Inflammatory macrophage (primary cell): ENCODE results near the gene OSBPL5.
A peak's percentile ranks its signal among the peaks of the same experiment; 100 is the strongest.
"Not testable (repeated sequence)": the region's sequence is repeated elsewhere in the genome, so short reads cannot be mapped to it uniquely, and the experiment has no call there.

Experiments
- DNase-seq, 2 donors: peaks; one replicate each; pipeline ENCODE4 v3.0.0-alpha.2; 2020 to 2022

Gene OSBPL5

DNA sequence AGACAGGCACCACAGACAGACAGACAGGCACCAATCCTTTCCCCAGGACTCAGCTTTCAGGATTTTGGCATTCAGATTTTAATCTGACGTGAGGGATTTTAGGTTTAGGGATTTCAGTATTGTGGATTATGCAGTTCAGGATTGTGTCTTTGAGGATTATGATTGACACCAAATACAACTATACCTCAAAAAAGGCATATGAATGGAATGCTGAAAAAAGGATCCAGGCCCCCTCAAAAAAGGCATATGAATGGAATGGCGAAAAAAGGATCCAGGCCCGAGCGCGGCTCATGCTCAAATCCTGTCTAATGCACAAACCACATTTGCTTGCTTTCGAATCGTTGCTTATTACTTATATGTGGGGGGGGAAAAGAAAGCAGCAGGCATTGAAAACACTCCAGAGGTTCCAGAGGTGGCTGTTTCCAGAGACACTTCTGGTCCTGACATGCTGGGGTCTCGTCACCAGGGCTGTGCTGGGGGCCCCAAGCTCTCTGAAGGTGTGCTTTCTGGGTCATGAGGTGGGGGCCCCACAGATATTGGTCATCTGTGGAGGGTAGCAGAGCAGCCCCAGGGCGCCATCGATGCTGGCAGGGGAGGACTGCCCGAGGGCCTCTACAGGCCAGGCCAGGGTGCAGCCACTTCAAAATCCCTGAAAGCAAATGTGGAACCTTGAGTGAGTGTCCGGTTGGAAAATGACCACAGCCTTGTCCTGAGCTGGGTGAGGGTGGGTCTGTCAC, 16.8 kb upstream of the OSBPL5 start:
- no peak for DNase-seq

DNA sequence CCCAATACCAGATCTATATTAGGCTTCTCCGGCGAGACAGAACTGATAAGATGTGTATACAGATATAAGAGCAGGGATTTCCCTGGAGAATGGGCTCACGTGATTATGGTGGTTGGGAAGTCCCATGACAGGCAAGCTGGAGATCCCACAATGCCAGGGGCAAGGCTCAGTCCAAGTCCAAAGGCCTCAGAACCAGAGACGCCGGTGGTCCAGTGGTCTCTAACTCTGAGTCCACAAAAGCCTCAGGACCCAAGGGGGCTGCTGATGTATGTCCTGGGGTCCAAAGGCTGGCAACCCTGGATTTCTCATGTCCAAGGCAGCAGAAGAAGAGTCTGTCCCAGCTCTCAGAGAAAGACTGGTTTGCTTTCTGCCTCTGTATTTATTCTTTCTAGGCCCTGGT, 15.8 kb upstream of the OSBPL5 start:
- no peak for DNase-seq

DNA sequence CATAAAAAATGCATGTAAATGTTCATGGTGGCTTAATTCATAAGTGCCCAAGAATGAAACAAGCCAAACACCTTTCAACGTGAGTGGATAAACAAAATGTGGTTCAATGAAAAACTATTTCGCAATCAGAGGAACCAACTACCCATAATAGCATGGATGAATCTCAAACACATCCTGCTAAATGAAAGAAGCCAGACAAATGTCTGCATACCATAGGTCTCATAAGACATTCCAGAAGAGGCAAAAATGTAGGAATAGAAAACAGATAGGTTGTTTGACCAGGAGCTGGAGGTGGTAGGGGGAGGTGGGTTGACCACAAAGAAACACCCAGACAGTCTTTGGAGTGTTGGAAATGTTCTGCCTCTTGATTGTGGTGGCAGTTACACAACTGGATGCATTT, 13.2 kb upstream of the OSBPL5 start:
- no peak for DNase-seq

DNA sequence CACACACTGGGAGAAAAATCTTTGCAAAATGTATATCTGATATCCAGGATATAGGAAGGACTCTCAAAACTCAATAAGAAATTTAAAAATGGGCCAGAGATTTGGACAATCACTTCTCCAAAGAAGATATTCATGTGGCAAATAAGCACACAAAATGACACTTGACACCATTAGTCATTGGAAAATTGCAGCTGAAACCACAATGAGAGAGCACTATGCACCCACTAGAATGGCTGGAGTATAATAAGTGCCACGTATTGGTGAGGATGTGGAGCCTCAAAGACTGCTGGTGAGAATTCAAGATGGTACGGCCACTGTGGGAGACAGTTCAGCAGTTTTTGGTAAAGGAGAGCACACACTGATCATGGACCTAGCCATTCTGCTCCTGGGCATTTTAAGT, 12.8 kb upstream of the OSBPL5 start:
- peak; percentile 72 to 78 for DNase-seq

DNA sequence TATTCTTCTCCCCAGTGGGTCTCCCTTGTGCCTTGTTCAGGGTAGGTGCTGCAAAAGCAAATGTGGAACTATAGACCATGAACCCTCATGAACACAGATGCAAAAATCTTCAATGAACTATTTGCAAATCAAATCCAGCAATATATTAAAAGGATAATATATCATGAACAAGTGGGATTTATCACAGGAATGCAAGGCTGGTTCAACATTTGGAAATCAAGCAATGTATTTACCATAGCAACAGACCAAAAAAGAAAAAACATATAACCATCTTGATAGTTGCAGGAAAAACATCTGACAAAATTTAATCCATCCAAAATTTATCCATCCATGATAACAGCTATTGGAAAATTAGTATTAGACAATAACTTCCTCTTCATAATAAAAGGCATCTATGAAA, 11.4 kb upstream of the OSBPL5 start:
- DNase-seq = no peak

DNA sequence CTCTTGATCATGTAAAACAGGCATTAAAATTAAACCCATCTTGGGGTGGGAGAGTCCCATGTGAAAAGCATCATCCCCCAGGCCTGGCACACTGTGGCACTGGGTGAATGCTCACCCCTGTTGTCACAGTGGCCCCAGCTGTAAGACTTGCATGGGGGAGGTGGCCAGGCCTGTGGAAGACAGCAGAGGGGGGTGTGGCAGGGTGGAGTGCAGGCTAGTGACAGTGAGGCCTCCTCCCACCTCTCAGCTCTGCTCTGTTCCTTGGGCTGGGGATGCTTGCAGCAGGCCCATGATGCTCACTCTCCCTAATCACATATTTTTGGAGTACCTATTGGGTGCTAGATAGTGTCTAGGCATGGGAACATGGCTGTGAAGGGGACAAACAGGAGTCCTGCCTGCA, 10.1 kb upstream of the OSBPL5 start:
- DNase-seq = no peak

DNA sequence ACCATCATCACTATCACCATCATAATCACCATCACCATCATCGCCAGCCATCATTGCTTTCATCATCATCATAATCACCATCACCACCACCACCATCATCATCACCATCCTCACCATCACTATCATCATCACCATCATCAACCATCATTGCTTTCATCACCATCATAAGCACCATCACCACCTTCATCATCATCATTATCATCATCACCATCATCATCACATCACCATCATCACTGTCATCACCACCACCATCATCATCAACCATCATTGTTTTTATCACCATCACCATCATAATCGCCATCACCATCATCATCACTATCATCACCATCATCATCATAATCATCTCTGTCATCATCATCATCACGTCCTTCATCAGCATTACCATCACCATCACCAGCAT, 9.3 kb upstream of the OSBPL5 start:
- DNase-seq = no peak

GRCh38 chr11:3173795-3174194, 8.7 kb upstream of the OSBPL5 start:
- no peak for DNase-seq

- no peak for DNase-seq
Observed at GRCh38 chr11:3171931-3172560, 6.9 kb upstream of the OSBPL5 start.

DNA sequence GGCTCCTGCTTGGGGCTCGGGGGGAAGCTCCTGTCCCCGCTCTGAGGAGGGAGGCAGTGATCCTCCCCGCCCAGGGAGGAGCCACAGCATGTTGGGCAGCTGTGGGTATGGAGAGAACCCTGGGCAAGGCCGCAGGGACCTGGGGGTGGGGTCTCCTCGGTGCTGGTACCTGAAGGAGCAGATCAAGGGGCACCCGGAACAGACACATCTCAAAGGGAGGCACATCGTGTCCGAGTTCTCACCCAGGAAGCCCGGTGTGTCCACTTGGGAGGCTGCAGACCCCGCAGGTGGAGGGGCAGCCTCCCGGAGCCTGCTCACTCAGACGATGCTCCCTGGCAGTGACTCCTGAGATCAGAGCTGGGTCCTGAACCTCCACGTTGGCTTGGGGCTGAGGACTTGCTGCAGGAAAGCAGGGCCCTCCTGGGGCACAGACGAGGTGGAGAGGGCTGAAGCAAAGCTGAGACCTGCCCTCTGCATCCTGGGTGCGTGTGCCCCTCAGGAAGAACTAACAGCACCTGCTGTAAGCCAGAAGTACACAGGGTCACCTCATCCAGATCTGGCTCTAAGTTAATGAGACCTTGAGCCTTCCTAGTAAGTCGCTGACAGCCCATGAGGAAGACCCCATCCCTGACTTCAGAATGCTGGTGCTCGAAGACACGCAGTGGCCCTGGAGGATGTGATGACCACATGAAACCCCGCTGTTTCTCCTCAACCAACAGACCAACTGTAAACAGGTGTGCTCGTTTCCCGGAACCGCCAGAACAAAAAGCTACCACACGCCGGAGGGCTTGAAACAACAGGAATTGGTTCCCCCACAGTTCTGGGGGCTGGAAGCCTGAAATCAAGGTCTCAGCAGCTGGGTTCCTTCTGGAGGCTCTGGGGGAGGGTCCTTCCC, 5.9 kb upstream of the OSBPL5 start:
- no peak for DNase-seq

DNA sequence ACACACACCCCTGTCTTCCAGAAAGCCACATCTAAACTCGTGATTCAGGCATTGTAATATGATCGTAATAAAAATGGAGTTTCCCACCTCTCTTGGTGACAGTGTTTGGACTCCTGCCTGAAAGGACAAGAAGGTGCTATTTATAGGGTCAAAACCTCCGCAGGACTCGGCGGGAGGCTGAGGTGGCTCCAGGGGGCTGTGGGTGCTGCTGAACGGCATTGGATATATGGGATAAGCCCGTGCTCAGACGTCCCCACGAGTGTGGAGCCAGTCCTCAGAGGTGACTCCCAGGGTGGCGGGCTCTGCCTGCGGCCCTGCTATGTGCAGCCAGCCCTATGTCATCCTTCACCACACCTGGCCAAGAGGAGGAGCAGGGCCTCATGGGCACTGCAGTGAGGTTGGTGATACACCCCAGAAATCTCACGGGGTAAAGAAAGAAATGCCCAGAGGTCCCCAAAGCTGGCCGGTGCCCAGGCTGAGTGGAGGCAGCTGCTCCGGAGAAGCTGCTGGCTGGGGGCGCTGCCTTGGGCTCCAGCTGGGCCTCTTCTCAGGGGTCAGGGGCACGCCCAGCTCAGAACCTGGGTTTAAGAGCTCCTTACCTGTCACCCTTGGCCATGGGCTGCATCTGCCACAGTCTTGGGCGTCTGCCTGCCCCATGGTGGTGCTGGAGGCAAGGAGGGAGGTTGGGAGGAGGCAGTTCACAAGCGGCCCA, 5.1 kb upstream of the OSBPL5 start:
- no peak for DNase-seq

DNA sequence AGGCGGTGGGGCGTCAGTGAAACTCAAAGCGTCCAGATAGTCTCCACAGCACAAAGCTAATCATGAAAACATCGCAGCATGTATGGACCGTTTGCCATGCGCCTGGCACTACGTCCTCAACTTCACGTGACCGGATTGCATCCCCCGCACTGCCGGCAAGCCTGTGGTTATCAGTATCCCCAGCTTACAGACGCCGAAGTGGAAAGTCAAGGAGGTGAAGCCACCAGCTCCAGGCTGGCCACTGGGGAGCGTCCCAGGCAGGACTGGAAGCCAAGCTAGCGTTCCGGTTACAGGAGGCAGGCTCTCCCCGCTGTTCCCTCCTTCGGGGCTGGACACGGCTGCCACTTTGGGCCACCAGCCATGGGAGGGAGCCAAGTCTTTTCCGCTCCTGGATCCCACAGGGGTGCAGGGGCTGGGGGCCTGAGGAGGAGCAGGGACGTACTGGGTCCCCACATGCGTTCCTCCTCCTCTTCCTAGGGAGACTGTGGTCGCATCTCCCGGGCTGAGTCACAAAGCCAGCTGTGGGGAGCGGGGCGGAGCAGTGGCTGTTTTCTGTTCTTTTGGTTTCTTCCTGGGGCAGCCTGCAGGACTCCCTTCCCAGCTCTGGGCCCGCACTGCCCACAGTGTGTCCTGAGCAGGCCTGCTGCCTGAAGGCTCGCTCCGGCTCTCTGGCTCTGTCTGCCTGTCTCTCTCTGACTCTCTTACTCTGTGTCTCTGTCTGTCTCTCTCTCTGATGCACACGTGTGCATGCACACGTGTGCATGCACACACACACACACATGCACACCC, 4.3 kb upstream of the OSBPL5 start:
- peak; percentile 52 to 74 for DNase-seq

DNA sequence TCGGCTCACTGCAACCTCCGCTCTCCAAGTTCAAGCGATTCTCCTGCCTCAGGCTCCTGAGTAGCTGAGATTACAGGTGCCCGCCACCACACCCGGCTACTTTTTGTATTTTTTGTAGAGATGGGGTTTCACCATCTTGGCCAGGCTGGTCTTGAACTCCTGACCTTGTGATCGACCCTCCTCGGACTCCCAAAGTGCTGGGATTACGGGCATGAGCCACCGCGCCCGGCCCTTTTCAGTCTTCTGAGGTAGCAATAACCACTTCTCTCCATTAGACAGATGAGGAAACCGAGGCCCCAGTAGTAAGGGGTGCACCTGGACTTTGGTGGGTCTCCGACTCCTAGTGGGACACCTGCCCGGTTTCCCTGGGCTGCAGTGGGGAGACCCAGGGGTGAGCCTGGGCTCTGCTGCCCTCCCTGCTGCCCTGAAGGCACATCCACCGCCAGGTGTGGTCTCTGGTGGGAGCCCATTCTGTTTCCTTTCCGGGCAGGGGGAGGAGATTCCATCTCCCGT, 3.7 kb upstream of the OSBPL5 start:
- not testable (repeated sequence) for DNase-seq

GRCh38 chr11:3167143-3168119, 2.3 kb upstream of the OSBPL5 start:
- DNase-seq = peak in 1 of 2 donors; percentile 13

DNA sequence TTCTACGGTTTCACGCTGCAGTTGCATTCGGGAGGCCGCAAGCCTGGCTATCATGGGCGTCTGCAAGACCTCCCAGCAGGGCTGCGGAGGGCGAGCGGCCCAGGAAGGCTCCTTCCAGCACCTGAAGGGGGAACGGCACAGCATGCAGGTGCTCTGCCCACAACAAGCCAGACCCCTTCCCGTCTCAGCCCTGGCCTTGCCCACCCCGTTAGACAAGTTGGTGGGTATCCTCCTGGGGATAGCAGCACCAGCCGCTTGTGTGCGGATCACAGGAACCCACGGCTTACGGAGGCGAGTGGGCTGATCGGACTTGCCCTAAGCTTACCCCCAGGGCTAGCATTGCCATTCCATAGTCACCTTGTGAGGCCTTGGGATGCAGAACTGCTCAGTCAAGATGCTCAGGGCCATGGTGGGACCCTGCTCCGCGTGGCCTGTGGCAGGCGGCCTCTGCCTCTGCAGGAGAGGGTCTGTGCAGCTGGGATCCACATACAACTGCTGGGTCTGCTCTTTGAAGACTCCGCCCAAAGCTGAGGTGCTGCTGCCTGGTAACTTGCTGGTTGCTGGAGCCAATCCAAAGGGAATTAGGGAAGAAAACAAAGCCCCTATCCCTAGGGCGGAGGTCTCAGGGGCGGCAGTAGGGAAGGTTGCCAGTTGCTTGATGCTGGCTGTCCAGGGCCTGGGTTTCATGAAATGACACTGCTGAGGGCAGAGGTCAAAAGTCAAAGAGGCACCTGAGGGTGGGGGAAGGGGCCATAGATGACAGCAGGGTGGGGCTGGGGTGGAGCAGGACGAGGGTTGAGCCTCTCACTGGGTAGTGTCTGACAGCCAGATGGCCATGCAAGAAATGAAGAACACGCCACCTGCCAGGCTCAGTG, 1.4 kb upstream of the OSBPL5 start:
- DNase-seq = no peak

- DNase-seq = no peak
Observed at GRCh38 chr11:3165916-3166267, 782 bp upstream of the OSBPL5 start.

GRCh38 chr11:3164552-3165151, 458 bp downstream of the OSBPL5 start:
- DNase-seq = no peak

- no peak for DNase-seq
Observed at GRCh38 chr11:3164138-3164551, 965 bp downstream of the OSBPL5 start.
